Mucosa of gallbladder (tissue), 1 donor: ENCODE measurements around the gene SPATA3. TPM values are rescaled to one million over a fixed set of nuclear protein-coding genes. Genes with fewer than 3 reads are reported as not detected.

Experiments used
- DNase-seq: peaks from one replicate; pipeline ENCODE4 v3.0.0-alpha.2; 2020; ENCODE audit warnings: low spot score
- total RNA-seq: library from RNA; stranded (reverse); gene quantifications from one replicate; pipeline ENCODE4 v1.2.1, GENCODE V29; 2021
- donor health status: DM: no; HTN: no; CAD: no.

The SPATA3 gene
- total RNA-seq, 1 donor from 2014 or later = not detected

DNA sequence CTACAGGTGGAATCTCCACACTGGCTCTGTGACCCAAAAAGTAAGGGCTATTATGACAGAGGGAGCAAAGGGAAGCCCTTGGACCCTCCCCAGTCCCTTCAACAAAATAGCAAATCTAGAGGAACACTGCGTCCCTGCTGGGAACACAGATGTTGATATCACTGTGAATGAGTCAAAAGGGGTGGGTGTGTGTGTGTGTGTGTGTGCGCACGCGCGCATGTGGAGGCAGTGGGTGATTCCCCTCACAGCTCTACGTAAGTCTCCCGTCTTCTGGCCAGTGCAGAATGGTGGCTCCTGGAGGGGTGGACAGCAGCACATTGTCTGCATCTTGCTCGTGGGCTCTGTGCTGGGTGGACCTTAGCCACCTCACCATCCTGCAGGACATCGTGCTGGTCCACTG is 33.6 kb downstream of the SPATA3 start:
- DNase-seq = no peak

DNA sequence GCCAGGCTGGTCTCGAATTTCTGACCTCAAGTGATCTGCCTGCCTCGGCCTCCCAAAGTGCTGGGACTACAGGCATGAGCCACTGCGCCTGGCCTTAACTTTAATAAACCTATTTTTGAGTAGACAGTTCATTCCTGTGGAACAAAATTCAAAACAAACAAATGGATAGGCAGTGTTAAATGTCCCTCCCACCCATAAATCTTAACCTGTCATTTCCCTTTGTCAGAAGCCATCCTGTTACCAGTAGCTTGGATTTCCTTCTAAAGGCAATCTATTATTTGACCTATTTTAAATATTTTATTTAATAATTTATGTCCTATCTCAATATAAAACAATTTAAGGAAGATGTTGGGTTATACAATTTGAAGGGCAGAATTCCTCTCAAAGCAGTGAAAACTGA is 34.8 kb downstream of the SPATA3 start:
- no peak for DNase-seq

DNA sequence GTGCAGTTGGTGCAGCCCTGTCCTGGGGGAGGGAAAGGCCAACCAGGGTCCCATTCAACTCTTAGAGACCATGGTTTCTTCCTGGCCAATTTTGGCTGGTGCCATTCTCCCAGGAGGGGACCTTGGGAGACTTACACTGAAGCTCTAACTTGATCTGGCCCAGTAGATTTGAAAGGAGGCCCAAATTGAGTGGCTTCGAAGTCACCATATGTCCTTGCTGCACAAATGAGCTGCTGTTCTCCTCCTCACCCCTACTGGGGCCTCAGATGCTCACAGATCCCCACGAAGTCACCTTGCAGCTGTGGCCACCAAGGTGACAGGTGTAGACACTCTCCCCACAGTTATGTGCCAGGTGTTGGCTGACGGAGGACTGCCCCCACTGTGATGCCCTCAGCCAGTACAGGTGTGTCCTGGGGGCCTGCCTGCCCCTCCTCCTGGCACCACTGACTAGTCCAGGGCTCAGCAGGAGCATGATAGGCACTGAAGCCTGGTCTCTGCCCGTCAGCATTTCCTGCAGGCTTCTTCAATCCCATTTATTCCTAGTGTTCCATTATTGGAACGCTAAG is 36.7 kb downstream of the SPATA3 start:
- no peak for DNase-seq

DNA sequence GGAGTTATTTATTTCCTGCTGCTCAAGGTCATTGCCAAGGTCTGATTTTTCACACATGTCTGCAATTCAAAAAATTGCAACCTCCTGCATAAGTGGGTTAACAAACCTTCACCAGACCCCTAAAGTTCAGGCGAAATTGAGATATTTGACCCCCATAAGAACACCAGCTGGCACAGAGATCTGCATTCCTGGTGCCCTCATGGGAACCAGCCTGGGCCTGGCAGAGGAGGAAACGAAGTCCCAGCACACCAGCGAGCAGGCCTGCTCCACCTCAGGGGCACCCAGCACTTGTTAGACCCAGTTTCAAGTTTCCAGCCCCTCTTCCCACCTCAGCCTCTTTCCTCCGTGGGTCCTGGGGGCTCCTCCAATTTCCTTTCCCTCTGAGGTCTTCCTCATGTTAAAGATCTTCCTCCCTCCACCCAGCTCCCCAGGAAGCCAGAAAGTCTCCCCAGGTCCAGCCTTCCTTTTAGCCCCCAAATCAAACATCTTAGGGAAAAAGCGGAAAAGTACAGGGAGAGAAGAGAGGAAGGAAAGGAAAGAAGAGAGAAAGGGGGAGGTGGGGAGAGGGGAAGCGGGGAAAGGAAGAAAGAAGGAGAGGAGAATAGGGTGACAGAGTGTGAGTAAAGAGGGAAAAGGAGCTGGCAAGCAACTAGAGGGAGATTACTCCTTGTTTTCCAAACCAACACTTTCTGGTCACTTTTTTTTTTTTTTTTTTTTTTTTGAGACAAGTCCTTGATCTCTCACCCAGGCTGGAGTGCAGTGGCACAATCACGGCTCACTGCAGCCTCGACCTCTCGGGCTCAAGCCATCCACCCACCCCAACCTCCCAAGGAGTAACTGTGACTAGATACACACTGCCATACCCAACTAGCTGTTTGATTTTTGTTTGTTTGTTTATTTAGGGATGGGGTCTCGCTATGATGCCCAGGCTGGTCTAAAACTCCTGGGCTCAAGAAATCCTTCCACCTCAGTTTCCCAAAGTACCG is 37.5 kb downstream of the SPATA3 start:
- no peak for DNase-seq

DNA sequence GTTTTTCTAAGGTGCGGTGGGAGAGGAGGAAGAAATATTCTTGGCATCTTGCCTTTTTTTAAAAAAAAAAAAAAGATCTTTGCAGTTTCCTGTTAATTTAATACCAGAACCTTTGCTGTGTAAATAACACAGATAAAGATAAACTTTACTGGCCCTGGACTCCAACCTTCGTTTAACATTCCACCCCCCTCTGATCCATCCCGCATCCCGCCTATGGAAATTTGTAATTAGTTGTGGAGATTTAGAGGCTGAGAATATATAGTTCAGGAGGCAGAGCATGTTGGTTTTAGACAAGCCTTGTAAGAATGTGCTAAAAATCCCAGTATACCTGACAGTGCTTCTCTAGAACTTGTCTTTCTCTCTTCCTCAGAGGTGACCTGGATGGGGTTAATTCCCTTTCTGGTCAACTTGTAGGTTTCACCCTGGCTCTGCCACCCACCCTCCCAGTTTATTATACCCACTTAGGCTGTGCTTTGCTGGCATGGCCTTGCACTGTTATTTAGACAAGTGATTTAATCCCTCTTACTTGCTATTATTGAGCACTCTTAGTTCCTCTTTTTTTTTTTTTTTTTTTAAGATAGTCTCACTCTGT is 38.5 kb downstream of the SPATA3 start:
- DNase-seq = no peak

DNA sequence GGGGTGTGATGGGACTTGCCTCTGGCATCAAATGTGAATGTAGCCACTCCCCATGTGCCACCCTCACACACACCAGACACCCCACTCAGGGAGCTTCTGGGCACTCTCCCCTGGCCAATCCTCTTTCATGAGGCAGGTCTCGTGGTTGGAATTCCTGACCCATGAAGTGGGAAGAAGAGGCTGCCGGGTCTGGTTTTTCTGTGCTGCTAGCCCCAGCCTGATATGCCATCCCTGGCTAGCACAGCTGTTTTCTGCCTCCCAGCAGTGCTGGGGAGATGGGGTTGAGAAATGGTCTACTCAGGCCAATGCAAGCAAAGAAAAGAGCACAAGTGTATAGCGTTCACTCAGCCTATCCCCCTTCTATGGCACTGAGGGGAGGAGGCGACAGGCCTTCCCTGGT is 40.2 kb downstream of the SPATA3 start:
- no peak for DNase-seq

DNA sequence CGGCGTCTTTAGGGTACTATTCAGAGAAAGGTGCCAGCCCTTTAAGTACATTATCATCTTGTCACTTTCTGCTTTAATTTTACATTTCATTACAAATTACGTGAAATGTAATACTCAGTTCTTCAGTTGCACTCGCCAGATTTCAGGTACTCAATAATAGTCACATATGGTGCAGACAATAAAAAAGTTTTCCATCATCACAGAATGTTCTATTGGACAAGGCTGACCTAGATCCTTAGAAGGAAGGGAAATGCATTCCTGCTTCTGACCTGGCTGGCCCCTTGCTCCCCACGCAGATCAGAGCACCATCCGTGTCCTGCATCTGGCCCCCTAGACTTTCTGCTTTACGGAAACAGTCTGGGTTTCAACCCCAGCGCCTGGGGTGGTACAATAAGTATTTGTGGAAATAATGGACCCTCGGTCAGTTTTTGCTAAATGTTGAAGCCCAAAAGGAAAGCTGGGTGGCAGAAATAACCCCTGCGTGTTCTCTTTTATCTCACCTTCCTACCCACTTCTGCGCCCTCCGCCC is 40.7 kb downstream of the SPATA3 start:
- DNase-seq = no peak

DNA sequence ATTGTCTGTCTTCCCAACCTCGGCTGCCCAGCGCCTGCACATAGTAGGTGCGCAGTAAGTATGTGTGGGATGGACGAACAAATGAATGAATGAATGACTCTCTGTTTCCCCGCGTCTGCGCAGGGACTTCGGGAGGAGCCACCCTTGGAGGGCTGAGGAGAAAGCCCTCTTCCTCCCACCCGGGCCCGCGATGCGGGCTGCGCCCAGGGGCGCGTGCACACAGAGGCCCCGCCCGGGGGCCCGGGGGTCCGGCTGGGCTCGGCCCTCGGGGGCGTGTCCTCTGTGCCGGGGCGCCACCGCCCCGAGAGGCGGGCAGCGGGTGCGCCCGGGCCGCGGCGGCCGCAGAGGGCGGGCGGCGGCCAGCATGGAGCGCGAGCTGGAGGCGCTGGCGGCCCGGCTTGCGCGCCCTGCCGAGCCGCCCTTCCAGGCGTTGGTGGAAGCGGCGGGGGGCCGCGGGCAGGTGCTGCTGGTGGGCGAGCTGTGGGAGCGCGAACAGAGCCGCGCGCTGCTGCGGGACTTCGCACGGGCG is 41.3 kb downstream of the SPATA3 start, which contains the start of gene C2orf72:
Gene C2orf72 (plus strand): TSS at position 322 of the 529 bp plus-strand sequence. CDS start 43 bp downstream, at position 365.
- DNase-seq = no peak

DNA sequence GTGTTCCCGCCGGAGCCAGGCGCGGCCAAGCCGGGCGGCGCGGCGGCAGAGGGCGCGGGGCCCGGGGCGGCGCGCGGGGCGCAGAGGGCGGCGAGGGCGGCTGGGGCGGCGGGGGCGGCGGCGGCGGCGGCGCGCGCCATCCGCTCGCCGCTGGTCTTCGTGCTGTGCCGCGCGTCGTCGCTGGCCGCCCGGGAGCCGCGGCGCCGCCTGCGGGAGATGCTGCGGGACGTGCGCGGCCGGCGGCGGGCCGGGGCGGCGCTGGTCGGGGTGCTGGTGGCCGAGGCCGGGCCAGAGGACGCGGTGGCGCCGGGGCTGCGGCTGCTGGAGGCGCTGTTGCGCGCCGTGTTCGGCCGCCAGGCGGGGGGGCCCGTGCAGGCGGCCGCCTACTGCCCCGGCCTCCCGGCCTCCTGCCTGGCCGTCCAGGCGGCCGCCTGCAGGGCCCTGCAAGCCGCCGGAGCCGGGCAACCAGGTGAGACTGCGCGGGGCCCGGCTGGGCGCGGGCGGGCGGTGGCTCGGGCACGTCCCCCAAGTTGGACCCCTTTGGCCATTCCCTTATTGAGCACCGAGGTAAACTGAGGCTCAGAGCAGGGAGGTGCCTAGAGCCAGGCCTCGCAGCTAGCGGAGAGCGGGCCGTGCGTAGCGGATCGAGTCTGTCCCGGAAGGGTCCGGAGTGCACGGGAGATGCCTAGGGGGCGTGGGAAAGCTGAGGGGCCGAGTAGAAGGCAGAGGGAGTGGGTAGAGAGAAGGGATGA is 42.0 kb downstream of the SPATA3 start:
- DNase-seq = no peak

DNA sequence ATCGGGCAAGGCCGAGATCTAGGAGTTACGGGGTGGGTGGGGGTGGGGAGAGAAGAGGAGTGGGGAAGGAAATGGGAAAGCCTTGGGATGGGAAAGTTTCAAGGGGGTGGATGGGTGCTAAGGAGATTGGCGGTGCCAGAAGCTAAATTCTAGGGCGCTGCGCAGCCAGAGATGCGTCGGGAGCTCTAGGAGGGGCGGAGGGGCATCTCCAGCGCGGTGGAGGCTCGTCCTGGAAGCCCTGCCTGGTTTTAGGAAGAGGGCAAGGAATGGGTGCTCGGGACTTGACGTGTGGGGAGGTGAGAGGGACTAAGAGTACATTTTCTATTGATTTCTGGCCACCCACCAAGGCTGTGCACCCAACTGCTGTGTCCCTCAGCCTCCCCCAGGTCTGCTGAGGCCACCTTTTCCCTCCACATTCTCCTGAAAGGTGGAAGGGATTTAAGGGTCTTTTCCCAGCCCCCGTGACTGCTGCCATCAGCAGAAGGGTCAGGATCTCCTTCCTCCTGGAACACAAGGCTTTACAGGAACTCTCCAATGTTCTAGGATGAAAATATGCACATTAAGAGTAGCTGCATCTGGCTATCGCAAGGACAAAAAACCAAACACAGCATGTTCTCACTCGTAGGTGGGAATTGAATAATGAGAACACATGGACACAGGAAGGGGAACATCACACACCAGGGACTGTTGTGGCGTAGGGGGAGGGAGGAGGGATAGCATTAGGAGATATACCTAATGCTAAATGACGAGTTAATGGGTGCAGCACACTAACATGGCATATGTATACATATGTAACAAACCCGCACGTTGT is 42.8 kb downstream of the SPATA3 start:
- no peak for DNase-seq

DNA sequence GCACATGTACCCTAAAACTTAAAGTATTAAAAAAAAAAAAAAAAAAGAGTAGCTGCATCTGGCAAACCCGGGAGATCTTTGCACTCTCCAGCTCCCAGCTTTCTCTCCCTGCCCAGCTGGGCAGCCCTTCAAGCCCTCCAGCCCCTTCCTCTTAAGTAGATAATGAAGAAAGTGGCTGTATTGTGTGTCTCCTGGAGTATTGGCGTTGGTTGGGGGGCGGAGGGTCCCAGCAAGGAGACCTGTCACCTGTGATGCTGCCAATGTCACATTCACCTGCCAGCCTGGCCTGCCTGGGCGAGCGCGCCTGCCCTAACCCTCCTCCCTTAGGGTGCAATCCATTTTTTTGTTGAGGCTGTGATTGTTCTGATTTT is 43.4 kb downstream of the SPATA3 start:
- no peak for DNase-seq

DNA sequence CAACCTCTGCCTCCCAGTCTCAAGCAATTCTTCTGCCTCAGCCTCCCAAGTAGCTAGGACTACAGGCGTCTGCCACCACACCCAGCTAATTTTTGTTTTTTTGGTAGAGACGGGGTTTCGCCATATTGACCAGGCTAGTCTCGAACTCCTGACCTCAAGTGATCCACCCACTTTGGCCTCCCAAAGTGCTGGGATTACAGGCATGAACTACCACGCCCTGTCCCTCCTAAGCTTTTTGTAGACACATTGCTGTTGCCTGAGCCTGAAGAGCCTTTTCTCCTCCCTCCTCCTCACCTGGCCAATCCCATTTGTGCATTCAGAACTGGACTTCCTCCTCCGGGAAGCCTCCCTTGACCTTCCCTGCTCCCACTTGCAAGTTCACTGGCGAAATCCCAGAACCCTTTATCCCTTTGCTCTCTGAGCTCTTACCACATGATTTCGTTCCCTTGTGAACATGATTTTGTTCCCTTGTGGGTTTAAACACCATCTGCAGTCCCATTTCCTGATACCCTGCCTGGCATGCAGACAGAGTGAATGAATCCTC is 44.0 kb downstream of the SPATA3 start:
- no peak for DNase-seq

DNA sequence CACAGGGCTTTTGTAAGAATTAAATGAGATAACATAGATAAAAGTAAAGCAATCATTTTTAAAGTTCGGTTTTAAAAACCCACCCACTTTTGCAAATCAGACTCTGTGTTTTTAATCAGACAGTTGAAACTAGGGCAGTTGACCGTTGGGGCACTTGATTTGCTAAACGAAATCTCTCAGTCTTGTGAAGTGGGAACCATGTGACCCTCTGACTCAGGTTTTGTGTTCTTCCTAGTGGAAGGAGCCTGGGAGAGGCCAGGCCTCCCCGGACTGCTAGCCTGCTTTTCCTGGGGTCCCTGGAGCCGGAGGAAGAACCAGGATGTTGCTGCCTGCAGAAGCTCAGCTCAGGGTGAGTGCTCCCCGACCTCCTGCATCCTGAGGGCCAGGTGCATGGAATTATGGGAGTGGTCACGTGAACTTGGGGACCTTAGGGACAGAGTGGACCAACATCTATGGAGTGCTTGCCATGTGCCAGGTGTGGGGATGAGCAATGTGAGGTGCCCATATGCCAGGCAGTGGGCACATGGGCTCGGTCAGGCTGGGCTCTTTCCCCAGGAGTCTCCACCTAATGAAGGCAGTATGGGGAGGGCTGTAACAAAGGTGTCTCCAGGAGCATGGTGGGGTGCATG is 45.3 kb downstream of the SPATA3 start:
- DNase-seq = no peak

DNA sequence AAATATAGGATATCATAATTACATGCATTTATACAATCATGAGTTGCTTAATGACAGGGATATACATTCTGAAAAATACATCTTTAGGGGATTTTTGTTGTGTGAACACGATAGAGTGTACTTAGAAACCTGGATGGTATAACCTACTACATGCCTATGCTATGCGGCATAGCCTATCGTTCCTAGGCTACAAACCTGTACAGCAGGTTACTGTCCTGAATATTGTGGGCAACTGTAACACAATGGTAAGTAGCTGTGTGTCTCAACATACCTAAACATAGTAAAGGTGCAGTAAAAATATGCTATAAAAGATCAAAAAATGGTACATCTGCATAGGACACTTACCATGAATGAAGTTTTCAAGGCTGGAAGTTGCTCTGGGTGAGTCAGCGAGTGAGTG is 47.9 kb downstream of the SPATA3 start:
- no peak for DNase-seq

DNA sequence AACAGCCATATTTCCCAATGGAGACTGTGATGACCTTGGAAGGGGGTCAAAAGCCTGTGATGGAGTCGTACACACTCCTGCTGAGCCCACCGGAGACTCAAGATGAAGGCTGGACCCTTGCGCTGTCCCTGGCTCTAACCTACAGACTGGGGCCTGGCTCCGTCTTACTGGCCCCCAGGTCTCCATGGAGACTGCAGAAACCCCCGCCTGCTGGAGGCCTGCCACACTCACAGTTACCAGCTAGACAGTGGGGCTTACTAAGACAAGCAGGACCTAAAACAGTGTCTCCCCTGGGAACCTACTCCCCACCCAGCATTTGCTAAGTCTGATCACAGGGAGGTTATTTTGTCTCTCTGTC is 51.0 kb downstream of the SPATA3 start:
- no peak for DNase-seq

DNA sequence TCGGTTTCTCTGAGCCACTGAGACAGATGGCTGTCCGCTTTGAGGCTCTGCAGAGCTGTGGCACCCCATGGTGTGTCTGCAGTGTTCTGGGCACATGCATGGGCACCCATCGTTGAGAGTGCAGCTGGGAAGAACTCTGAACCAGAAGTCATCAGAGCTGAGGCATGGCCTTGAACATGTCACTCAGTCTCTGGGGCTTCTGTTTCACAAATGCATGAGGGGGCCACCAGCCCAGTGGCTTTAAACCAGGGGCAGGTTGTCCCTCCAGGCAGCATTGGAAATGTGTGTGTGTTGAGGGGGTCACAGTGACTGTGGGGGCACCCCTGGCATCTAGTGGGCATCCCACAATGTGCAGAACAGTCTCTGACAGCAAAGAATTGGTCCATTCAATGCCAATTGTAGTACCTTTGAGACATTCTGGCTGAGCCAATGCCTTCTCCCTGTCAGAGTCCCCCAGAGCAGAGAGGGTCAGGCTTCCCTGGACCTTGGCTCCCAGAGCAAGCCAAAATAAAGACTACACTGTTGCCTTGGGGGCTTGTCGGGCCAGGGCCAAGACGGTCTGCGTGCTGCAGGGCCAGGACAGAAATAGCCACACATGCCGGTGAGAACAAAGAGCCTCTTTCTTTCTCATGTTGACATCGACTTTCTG is 51.5 kb downstream of the SPATA3 start:
- DNase-seq = no peak

DNA sequence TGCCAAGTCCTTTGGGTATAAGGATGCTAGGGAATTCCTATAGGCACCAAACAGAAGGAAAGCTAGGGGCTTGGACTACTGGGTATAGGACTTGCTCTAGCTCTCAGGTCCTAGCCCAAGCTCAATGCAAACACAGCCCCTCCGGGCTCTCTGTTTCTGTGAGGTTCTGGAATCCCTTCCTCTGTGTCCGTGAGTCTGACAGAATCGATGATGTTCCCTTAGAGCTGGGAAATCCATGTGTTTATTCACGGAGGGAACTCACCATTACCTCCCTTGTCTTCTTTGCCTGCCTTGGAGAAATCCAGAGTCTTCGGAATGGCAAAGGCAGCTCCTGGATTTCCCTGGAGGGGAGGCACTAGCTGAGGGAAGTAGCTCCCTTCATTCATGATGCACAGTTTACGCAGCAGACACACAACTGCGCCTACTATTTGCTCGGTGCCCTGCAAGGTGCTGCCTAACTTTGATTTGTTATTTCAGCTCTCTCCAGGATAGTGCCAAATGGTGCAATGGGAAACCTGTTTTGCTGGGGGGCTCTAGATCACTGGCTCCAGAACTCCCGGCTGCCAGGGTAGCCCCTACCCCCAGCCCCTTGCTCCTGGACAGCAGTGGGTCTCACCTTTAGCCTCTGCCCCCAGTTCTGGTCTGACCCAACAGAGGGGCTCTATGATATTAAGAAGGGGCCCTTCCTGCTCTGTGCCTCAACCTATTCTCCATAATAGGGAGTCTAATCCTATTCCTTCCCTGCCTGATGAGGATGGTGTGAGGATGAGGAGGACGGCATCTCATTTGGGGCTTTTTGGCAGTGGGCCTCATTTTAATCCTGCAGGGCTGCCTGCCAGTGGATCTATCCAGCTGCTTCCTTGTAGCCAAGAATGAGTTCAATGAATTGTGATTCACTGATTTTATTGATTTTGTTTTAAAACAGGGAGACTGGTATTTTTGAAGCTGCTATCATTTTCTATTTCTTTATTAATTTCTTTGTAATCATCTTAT is 52.3 kb downstream of the SPATA3 start:
- no peak for DNase-seq
